DOHH2 (cell line): Measurements from ENCODE around the gene TADA2B.

Source experiments
- EZH2phosphoT487 ChIP-seq: fragments of 200-600 bp; sonication (generic); IDR thresholded peaks from 2 replicates; pipeline ENCODE4 v1.6.1; 2017; ENCODE audit warnings: borderline replicate concordance, mild to moderate bottlenecking, antibody characterized with exemption, low read length, moderate library complexity, mixed read lengths
- TF ChIP-seq, protein P1 (sequence below): fragments of 200-600 bp; sonication (generic); IDR thresholded peaks from one replicate; pipeline ENCODE4 v1.5.1; 2014; ENCODE audit warnings: antibody characterized with exemption, mild to moderate bottlenecking, low read depth, low read length; ENCODE audit not compliant: poor library complexity, severe bottlenecking

GRCh38 chr4:7005571-7005970 is 37.6 kb upstream of the TADA2B start:
- TF ChIP-seq, protein P1, sequence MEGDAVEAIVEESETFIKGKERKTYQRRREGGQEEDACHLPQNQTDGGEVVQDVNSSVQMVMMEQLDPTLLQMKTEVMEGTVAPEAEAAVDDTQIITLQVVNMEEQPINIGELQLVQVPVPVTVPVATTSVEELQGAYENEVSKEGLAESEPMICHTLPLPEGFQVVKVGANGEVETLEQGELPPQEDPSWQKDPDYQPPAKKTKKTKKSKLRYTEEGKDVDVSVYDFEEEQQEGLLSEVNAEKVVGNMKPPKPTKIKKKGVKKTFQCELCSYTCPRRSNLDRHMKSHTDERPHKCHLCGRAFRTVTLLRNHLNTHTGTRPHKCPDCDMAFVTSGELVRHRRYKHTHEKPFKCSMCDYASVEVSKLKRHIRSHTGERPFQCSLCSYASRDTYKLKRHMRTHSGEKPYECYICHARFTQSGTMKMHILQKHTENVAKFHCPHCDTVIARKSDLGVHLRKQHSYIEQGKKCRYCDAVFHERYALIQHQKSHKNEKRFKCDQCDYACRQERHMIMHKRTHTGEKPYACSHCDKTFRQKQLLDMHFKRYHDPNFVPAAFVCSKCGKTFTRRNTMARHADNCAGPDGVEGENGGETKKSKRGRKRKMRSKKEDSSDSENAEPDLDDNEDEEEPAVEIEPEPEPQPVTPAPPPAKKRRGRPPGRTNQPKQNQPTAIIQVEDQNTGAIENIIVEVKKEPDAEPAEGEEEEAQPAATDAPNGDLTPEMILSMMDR = no peak
- TF ChIP-seq EZH2phosphoT487 = no peak
